ENCODE measurements around the gene DMGDH. TPM values are rescaled to one million over a fixed set of nuclear protein-coding genes. Genes with fewer than 3 reads are reported as not detected.

DMGDH gene
- total RNA-seq: 10.4 TPM
- polyA plus RNA-seq (ENCODE audit: insufficient read depth, low read depth, low replicate concordance): 39.7 TPM
- long read RNA-seq, donor 1, partial matches to known transcripts: 38 of 86 reads
- long read RNA-seq, donor 1, other reads (novel, unspliced or antisense): 47 of 86 reads
- long read RNA-seq, donor 2, partial matches to known transcripts: 139 of 235 reads
- long read RNA-seq, donor 2, other reads (novel, unspliced or antisense): 93 of 235 reads
- long read RNA-seq, donor 3, partial matches to known transcripts: 258 of 481 reads
- long read RNA-seq, donor 3, other reads (novel, unspliced or antisense): 219 of 481 reads
- long read RNA-seq, donor 4, partial matches to known transcripts: 158 of 165 reads
- long read RNA-seq, donor 4, other reads (novel, unspliced or antisense): 5 of 165 reads
- long read RNA-seq, donor 5, partial matches to known transcripts: 0 of 1 reads
- long read RNA-seq, donor 5, other reads (novel, unspliced or antisense): 0 of 1 reads
- long read RNA-seq, donor 6, transcript DMGDH-201 (16 exons, 3,106 nt): major isoform, 5 of 176 reads
- long read RNA-seq, donor 6, partial matches to known transcripts: 98 of 176 reads
- long read RNA-seq, donor 6, other reads (novel, unspliced or antisense): 73 of 176 reads
- long read RNA-seq, donor 7, transcript DMGDH-201 (16 exons, 3,106 nt): major isoform, 8 of 15 reads
- long read RNA-seq, donor 7, partial matches to known transcripts: 2 of 15 reads
- long read RNA-seq, donor 7, other reads (novel, unspliced or antisense): 5 of 15 reads
- long read RNA-seq, donor 8, partial matches to known transcripts: 10 of 36 reads
- long read RNA-seq, donor 8, other reads (novel, unspliced or antisense): 24 of 36 reads
- long read RNA-seq, donor 9, partial matches to known transcripts: 88 of 212 reads
- long read RNA-seq, donor 9, other reads (novel, unspliced or antisense): 123 of 212 reads
- long read RNA-seq, donor 10, partial matches to known transcripts: 150 of 268 reads
- long read RNA-seq, donor 10, other reads (novel, unspliced or antisense): 118 of 268 reads

DNA sequence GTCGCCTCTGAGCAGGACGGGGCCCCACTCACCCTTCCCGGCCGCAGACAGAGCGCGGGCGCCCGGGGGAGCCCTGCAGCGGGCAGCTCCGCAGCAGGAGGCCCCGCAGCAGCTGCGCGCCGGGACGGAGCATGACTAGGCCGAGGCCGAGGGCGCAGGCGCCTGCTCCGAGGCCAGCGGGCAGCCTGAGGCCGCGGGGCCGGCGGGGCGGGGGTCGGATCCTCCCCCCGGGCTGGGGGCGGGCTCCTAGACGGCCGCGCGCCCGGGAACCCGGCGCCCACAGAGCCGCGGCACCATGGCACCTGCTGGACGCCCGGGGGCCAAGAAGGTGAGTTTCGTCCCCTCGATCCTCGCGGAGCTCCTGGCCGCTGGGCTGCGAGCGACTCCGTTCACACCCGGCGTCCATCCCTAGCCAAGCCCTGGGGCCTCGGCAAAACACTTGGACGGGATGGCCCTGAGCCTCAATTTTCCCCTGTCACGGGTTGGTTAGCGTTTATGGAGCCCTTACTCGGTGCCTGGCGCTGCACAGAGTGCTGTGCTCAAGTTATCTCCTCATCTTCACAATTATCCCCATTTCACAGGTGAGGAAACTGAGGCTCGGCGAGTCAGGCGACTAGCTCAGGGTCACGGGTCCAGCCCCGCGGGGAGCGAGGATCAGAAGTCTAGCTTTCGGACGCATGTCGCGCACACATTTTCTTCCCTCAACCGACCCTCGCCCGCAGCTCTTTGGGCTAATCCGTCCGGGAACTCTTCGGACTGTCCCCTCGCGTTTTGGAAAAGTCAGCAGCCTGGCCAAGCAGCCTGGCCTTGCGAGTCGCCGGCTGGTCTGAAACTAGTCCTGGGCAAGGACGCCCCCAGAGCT is at the start of gene DMGDH, which contains the start of gene BHMT2:
TSS of gene DMGDH (minus strand) at position 187 of the 862 bp plus-strand sequence. CDS start at position 133, 54 bp downstream.
TSS of gene BHMT2 (plus strand) at position 280 of the 862 bp plus-strand sequence. CDS start at position 296, 16 bp downstream.
- intact Hi-C loops (cut with DNase I): no loop called here
- no peak for TF ChIP-seq CTCF (IDR thresholded peaks at IDR 0.05; ENCODE audit: borderline replicate concordance, extremely low read depth, insufficient read depth)
- peak within 1 kb of the TSS in 2 of 3 donors; percentile 77 to 84 for H3K4me3 ChIP-seq (ENCODE audit: low read length in 3 of 3)
- FAIRE-seq: no peak
- DNase-seq: peak; percentile 51 to 89 (median 59)
- no peaks in the 10 kb centered on the region for H3K27me3 ChIP-seq (ENCODE audit: control insufficient read depth, insufficient read depth, low read length)
- H3K9me3 ChIP-seq (ENCODE audit: control insufficient read depth in 2 of 3, insufficient read depth in 1 of 3, low read length in 3 of 3): peaks cover 0 to 4% (median 0%) of the 10 kb centered on the region in 3 donors
- peak within 1 kb of the TSS; percentile 96 for H3K27ac ChIP-seq (ENCODE audit: low read depth in 2 of 2, low read length in 2 of 2)
- H3K36me3 ChIP-seq (ENCODE audit: control insufficient read depth in 2 of 3, insufficient read depth in 3 of 3, low read length in 3 of 3): no peaks in the 10 kb centered on the region
- peaks cover 0 to 12% (median 0%) of the 10 kb centered on the region in 3 donors for H3K4me1 ChIP-seq (ENCODE audit: control insufficient read depth in 2 of 3, insufficient read depth in 2 of 3, low read depth in 1 of 3, low read length in 3 of 3)
- peak within 1 kb of the TSS in 2 of 3 donors; percentile 74 to 92 for H3K9ac ChIP-seq (ENCODE audit: low read length in 3 of 3)

- H3K27me3 ChIP-seq (ENCODE audit: control insufficient read depth, insufficient read depth, low read length): peaks cover 17% of the 10 kb centered on the region
- peak overlapping the region; percentile 40 to 85 (median 75) for H3K4me3 ChIP-seq (ENCODE audit: low read length in 3 of 3)
- H3K27ac ChIP-seq (ENCODE audit: low read depth in 2 of 2, low read length in 2 of 2): peak overlapping the region; percentile 2 to 35
- intact Hi-C loops (cut with DNase I): no loop called here
- peak overlapping the region in 2 of 3 donors; percentile 2 to 62 for H3K9ac ChIP-seq (ENCODE audit: low read length in 3 of 3)
- TF ChIP-seq CTCF (IDR thresholded peaks at IDR 0.05; ENCODE audit: borderline replicate concordance, extremely low read depth, insufficient read depth): no peak
- H3K9me3 ChIP-seq (ENCODE audit: control insufficient read depth in 2 of 3, insufficient read depth in 1 of 3, low read length in 3 of 3): no peaks in the 10 kb centered on the region
- DNase-seq (no peak), FAIRE-seq (no peak)
- H3K36me3 ChIP-seq (ENCODE audit: control insufficient read depth in 2 of 3, insufficient read depth in 3 of 3, low read length in 3 of 3): no peaks in the 10 kb centered on the region
- H3K4me1 ChIP-seq (ENCODE audit: control insufficient read depth in 2 of 3, insufficient read depth in 2 of 3, low read depth in 1 of 3, low read length in 3 of 3): peaks cover 0 to 6% (median 0%) of the 10 kb centered on the region in 3 donors
Observed at GRCh38 chr5:79112703-79113058, 43.2 kb upstream of the DMGDH start.
